ENCODE results near the gene ZNF714.
"Not testable (repeated sequence)": the region's sequence is repeated elsewhere in the genome, so short reads cannot be mapped to it uniquely, and the experiment has no call there.

The ZNF714 gene

DNA sequence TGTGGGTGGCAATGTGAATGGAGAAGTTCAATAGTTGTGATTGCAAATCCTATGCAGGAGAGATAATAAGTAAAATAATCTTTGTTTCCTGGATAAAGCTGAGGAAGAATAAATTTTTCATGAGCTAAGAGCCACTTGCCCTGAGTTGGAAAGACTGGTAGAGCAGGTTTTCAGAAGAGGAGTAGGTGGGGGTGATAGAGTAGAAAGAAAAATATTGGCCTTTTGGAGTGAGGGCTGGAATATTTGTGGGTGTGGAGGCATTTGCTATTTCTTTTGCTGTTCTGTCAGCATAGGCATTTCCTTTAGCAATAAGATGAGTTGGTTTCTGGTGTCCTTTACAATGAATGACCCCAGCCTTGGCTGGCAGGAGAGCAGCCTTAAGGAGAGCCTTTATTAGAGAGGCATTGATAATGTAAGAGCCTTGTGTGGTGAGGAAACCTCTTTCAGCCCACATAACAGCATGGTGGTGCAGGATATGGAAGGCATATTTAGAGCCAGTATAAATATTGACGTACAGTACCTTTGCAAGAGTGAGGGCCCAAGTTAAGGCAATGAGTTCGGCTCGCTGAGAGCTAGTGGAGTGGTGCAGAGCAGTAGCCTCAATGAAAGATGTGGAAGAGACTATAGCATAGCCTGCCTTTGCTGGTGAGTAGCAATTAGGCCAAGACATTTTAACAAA lies 48.2 kb downstream of the ZNF714 start:
- DNase-seq (ENCODE audit: low spot score), result no peak

DNA sequence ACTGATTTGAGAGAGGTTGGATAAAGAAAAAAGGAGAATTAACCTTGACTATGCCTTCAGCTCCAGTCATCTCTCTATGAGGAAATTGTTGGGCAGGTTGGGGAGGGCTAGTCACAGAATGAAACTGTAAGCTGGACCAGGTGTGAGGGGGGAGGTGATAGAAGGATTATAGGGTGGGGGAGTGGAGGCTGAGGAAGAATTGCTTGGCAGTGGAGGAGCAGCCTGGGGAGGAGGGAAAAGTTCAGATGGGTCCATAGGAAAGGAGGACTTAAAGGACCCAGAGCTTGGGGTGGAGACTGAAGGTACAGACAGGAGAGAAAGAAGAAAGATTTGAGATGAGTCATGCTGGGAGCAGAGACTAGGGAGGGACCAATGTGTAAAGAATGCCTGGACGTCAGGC lies 51.6 kb downstream of the ZNF714 start:
- no peak for DNase-seq (ENCODE audit: low spot score)

DNA sequence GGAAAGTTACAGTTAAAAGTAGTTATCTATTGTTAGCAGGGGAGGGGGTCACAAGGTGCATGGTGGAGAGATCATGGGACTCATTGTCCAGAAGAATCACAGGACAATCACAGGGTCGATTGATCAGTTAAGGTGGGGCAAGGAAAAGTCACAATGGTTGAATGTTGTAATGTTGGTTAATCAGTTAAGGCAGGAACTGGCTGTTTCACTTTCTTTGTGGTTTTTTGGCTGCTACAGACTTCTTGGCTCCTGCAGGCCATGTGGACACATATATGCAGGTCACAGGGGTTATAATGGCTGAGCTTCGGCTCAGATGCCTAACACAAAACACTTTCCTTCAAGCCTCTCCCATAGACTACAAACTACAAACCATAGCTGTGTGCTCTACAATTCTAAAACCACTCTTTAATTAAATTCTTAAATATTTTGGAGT lies 52.9 kb downstream of the ZNF714 start:
- no peak for DNase-seq (ENCODE audit: low spot score)

DNA sequence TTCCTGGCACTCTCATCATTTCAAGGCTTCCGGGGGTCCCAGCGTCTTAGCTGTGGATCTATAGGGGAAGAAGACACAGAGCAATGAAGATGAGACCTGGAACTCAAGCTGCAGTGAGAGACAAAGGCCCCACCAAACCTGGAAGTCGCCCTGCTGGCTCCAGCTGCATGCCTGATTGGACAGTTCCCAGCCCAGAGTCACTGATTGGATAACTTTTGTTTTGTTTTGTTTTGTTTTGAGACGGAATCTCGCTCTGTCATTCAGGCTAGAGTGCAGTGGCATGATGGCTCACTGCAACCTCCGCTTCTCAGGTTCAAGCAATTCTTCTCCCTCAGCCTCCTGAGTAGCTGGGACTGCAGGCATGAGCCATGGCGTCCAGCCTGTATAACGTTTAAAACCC lies 53.4 kb downstream of the ZNF714 start:
- no peak for DNase-seq (ENCODE audit: low spot score)

DNA sequence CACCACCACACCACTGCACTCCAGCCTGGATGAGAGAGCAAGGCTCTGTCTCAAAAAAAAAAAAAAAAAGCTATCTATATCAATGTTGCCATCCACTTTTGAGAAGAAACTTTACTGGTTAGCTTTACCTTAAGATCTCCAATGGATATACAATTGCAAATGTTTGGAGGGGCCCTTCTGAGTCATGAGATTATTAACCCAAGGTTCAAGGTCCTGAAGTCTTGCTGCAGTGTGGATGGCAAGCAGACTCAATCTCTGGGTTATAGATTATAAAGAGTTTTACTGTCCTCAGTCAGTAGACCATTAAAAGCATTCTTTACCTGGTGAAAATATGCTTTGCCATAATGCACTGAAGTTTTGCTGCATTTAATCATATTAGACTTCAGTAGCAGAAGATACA lies 56.1 kb downstream of the ZNF714 start:
- DNase-seq (ENCODE audit: low spot score), result no peak

DNA sequence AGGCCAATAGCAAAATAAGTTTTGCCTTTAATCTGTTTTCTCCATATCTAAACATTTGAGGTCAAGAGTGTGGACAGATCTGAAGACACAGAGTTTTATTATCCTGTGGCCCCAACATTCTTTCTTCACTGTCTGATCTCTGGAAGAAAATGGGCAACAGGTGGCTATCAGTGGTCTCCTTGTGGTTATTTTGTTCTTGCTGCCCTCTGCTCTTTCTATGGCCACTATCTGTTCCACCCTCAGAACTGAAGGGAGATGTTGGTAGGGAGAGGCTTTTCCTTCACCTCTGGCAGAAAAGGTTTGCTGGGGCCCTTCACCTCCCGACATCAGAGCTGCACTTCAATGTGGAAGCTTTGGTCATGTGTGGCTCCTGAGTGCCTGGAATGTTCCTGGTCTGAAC lies 59.0 kb downstream of the ZNF714 start:
- not testable (repeated sequence) for DNase-seq (ENCODE audit: low spot score)

DNA sequence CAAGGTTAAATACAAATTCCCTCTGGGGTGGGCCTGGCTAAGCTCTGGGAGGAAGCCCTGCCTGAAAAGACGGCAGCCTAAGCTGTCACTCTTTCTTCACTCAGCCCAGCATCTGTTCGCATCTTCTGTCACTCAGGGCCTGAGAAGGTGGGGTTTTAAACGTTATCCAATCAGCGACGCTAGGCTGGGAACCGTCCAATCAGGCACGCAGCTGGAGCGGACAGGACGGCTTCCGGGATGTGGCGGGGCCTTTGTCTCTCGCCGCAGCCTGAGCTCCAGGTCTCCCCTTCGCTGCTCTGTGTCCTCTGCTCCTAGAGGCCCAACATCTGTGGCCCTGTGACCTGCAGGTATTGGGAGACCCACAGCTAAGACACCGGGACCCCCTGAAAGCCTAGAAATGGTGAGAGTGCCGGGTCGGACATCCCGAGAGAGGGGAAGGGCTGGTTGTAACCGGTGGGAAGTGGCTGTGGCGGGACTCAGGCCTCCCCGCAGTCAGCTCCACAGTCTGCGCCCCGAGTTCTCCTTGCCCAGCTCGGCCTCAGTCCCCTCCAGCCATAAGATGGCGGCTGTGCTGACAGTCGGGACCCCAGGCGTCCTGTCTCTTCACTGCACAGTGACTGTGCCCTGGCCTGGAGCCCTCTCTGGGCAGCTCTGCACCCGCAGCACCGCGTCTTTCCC lies 59.9 kb downstream of the ZNF714 start, which contains the start of gene ZNF431:
Gene ZNF431, plus strand, starts transcription at position 254 of the 678 bp plus-strand sequence. Its CDS starts 144 bp downstream, at position 398.
- DNase-seq (ENCODE audit: low spot score), result peak; percentile 92

DNA sequence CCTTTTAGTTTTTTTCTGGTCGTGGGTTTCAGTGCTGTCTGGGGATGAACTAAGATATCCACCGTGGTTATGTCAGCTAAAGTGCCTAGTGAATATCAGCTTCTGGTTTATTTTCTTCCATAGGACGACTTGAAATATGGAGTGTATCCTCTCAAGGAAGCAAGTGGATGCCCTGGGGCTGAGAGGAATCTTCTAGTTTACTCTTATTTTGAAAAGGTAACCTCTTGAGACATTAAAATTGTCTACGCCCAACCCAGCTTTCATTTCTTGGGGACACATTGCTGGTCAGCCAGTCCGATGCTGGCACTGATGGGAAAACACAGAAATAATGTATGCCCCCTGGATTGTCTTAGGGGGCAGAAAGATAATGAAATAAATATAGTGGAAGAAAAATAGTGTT lies 61.4 kb downstream of the ZNF714 start:
- no peak for DNase-seq (ENCODE audit: low spot score)

DNA sequence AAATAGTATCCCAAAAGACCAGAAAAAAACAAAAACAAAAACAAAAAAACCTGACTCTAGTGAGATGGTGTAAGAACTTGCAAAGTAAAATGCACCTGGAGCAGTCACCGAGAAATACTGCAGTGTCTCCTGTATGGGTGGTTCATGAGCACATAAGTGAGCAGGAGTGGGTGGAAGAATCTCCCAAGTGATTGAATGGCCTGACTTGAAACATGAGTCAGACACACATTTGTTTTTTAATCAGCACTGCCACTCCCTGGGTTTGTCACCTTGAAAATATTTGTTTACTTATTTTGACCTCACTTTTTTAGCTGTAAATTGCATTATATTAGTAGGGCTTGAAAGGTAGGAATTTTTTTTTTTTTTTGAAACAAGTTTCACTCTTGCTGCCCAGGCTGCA lies 61.9 kb downstream of the ZNF714 start:
- DNase-seq (ENCODE audit: low spot score), result no peak

DNA sequence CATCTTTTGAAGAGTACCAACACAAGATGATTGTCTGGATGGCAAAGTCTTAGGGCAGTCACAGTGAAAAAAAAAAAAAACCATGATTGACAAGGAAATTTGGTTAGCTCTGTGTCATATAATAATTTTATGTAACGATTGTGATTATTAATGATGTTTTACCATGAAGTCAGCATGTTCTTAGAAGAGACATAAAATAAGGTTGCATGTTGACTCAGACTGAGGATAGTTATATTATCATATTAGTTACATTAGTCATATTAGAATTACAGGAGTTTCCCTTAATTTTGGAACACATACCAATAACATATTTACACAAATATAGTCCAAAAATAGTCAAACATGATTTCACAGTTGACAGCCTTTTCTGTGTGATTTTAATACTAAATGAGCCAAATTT lies 65.5 kb downstream of the ZNF714 start:
- no peak for DNase-seq (ENCODE audit: low spot score)

DNA sequence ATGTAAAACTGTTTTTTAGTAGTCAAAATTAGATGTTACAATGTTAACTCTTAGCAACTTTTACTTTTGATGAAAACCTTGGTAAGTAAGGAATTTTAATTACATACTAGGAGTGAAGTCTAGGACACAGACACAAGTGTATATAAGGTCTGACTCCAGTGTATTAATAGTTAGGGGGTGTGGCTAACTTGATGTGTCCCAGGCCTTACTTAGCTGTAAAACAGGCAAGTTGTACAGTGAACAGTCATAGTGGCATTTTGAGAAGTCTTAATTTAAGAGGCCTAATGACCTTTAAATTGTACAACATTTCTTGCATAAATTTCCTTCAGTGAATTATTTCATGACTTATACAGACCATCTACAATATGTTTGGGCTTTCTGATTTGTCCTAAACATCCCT lies 66.7 kb downstream of the ZNF714 start:
- DNase-seq (ENCODE audit: low spot score), result no peak

DNA sequence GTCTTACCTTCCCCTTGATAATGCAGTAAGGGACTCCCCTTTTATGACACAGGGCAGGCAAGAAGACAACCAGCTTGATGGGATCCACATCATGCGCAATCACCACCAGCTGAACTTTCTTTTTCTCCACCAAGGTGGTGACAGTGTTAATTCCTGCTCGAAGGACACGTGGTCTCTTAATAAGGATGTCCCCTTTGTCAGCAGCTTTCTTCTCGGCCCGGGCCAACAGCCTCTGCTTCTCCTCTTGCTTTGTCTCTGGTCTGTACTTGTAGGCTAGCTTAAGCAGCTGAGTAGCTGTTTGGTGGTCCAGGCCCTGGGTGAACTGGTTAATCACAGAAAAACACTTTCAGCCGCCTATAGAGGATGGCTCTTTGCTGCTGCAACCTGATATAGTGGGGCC lies 67.9 kb downstream of the ZNF714 start:
- DNase-seq (ENCODE audit: low spot score), result no peak

DNA sequence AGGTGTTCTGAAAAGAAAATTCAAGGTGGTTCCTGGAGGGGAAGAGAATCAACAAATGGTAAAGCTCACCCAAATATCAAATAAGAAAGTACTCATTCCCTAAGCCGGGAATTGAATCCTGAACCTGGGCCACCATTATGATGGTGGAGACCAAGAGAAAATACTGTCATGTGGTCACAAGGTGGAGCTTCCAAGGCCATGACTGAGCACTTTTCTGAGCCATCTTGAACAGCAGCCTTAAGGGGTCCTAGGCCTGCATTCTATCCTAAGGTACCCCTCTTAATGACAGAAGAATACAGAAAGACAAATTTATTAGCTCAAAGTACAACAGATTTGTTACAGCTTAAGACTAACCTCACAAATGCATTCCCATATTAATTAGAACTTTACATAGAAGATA lies 69.5 kb downstream of the ZNF714 start:
- no peak for DNase-seq (ENCODE audit: low spot score)

DNA sequence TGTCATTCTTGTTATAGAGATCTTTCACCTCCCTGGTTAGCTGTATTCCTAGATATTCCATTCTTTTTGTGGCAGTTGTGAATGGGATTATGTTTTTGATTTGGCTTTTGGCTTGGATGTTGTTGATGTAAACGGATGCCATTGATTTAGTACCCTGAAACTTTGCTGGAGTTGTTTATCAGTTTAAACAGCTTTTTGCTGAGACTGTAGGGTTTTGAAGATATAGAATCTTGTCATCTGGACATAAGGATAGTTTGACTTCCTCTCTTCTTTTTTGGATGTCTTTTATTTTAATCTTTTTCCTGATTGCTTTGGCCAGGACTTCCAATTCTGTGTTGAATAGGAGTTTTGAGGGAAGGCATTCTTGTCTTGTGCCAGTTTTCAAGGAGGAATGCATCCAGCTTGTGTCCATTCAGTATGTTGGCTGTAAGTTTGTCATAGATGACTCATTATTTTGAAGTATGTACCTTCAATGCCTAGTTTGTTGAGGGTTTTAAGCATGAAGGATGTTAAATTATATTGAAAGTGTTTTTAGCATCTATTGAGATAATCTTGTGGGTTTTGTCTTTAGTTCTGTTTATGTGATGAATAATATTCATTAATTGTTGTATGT lies 76.6 kb downstream of the ZNF714 start:
- DNase-seq (ENCODE audit: low spot score), result no peak

DNA sequence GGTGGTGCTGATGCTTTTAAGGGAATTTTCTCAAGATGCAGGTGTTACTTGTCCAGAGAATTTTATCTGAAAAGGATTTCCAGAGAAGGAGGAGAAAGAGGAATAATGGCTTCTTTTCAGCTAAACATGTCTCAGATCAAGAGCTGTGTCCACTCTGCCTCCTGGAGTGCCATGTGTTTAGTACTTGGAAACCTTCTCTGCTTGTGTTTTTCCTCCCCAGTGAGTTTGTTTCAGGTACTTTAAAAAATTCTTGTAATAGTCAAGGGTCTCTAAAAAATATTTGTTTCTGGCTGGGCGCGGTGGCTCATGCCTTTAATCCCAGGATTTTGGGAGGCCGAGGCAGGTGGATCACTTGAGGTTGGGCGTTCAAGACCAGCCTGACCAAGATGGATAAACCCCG lies 82.5 kb downstream of the ZNF714 start:
- no peak for DNase-seq (ENCODE audit: low spot score)

DNA sequence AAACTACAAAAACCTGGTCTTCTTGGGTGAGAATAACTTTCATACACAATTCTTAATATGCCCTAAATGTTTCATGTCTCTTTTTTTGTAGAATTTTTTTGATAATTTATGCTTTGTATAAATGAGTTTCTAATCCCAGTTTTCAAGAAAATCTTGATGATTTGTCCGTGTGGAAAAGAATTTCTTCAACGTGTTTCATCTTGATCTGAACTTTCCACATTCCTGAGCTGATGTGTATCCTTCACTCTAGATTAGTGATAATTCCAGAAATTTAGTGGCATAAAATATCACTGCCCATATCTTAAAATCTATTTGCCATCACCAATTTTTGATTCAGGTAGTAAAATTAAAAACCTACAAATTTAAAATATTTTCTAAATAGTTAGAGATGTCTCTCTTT lies 84.4 kb downstream of the ZNF714 start:
- no peak for DNase-seq (ENCODE audit: low spot score)

All from CD4-positive, alpha-beta T cell treated with Interleukin-6 at 100 ng/mL for 8 hours (primary cell).